ENCODE results near the gene FRMD3. TPM values are rescaled to one million over a fixed set of nuclear protein-coding genes. Genes with fewer than 3 reads are reported as not detected.

Gene FRMD3
- total RNA-seq, 1 experiment from 2014 or later = 3.9 TPM

GRCh38 chr9:83299094-83299493 lies 239.1 kb downstream of the FRMD3 start:
- peaks cover 4% of the 10 kb centered on the region; the same call in 1 of the 2 replicates for H3K36me3 ChIP-seq (ENCODE audit: low read depth, low read length)
- H3K4me2 ChIP-seq (ENCODE audit: low read length) = peak overlapping the region; percentile 86
- H3K9me3 ChIP-seq (ENCODE audit: low read length) = no peaks in the 10 kb centered on the region
- H3K4me1 ChIP-seq (ENCODE audit: insufficient read depth, low read length) = peaks cover 20% of the 10 kb centered on the region
- peak; percentile 79 for ATAC-seq
- DNase-seq = peak; percentile 54
- H3K9me2 ChIP-seq (replicated peaks; ENCODE audit: low read length) = no peaks in the 10 kb centered on the region
- H3K27ac ChIP-seq (ENCODE audit: low read length) = peak overlapping the region; percentile 89
- H3K4me3 ChIP-seq (ENCODE audit: low read length) = peak overlapping the region; percentile 61
- H3K9ac ChIP-seq (ENCODE audit: low read length) = peak overlapping the region; percentile 39
- intact Hi-C loops (cut with micrococcal nuclease) = loop anchor here (1.0 to 2.0 kb wide), 2 partner anchors 18 to 80 kb away; no protein-coding TSS in a partner anchor
- no peak for TF ChIP-seq CTCF (conservative IDR thresholded peaks at IDR 0.05; ENCODE audit: low read depth, low read length)
- no peak for TF ChIP-seq EZH2 (IDR thresholded peaks at IDR 0.05; ENCODE audit: low read length, unreplicated experiment)
- no peak for TF ChIP-seq EZH2phosphoT487 (IDR thresholded peaks at IDR 0.05; ENCODE audit: borderline replicate concordance, low read length)
- H2AFZ ChIP-seq (ENCODE audit: low read length) = no peak overlapping the region
- POLR2A ChIA-PET (ENCODE audit: unreplicated experiment) = no interaction called here
- CTCF ChIA-PET = no interaction called here
- H3F3A ChIP-seq (ENCODE audit: low read length, unreplicated experiment) = no peaks in the 10 kb centered on the region
- BruUV-seq (replicated peaks) = no TSS peak
- H3K27me3 ChIP-seq (ENCODE audit: low read length) = no peaks in the 10 kb centered on the region
- H4K20me1 ChIP-seq (ENCODE audit: low read length) = no peaks in the 10 kb centered on the region
- no peaks in the 10 kb centered on the region for H3K79me2 ChIP-seq (ENCODE audit: low read length)

- Histone ChIP-seq H3K36me3 (ENCODE audit: low read depth, low read length) (peaks cover 4% of the 10 kb centered on the region; the same call in 1 of the 2 replicates), H3K9me3 (ENCODE audit: low read length) (no peaks in the 10 kb centered on the region), H3K9ac (ENCODE audit: low read length) (no peak overlapping the region), H4K20me1 (ENCODE audit: low read length) (no peaks in the 10 kb centered on the region), H2AFZ (ENCODE audit: low read length) (no peak overlapping the region), H3K27me3 (ENCODE audit: low read length) (no peaks in the 10 kb centered on the region), H3K4me3 (ENCODE audit: low read length) (no peak overlapping the region), H3K4me2 (ENCODE audit: low read length) (no peak overlapping the region), H3K4me1 (ENCODE audit: insufficient read depth, low read length) (peaks cover 20% of the 10 kb centered on the region), H3K79me2 (ENCODE audit: low read length) (no peaks in the 10 kb centered on the region), H3K27ac (ENCODE audit: low read length) (no peak overlapping the region), H3K9me2 (replicated peaks; ENCODE audit: low read length) (no peaks in the 10 kb centered on the region), H3F3A (ENCODE audit: low read length, unreplicated experiment) (no peaks in the 10 kb centered on the region)
- ChIA-PET CTCF (no interaction called here), POLR2A (ENCODE audit: unreplicated experiment) (no interaction called here)
- intact Hi-C loops (cut with micrococcal nuclease) = no loop called here
- no peak for ATAC-seq
- BruUV-seq (replicated peaks) = no TSS peak
- no peak for DNase-seq
- TF ChIP-seq EZH2phosphoT487 (IDR thresholded peaks at IDR 0.05; ENCODE audit: borderline replicate concordance, low read length) (no peak), CTCF (conservative IDR thresholded peaks at IDR 0.05; ENCODE audit: low read depth, low read length) (no peak), EZH2 (IDR thresholded peaks at IDR 0.05; ENCODE audit: low read length, unreplicated experiment) (no peak)
These were observed 242.1 kb downstream of the FRMD3 start for GRCh38 chr9:83296123-83296522.

GRCh38 chr9:83294816-83295215 lies 243.4 kb downstream of the FRMD3 start:
- H4K20me1 ChIP-seq (ENCODE audit: low read length) = no peaks in the 10 kb centered on the region
- no peak for TF ChIP-seq EZH2 (IDR thresholded peaks at IDR 0.05; ENCODE audit: low read length, unreplicated experiment)
- no peak for TF ChIP-seq CTCF (conservative IDR thresholded peaks at IDR 0.05; ENCODE audit: low read depth, low read length)
- no peak for TF ChIP-seq EZH2phosphoT487 (IDR thresholded peaks at IDR 0.05; ENCODE audit: borderline replicate concordance, low read length)
- no peaks in the 10 kb centered on the region for H3F3A ChIP-seq (ENCODE audit: low read length, unreplicated experiment)
- peaks cover 16% of the 10 kb centered on the region for H3K4me1 ChIP-seq (ENCODE audit: insufficient read depth, low read length)
- BruUV-seq (replicated peaks) = no TSS peak
- ATAC-seq (no peak), DNase-seq (no peak)
- H2AFZ ChIP-seq (ENCODE audit: low read length) = no peak overlapping the region
- H3K27me3 ChIP-seq (ENCODE audit: low read length) = no peaks in the 10 kb centered on the region
- H3K9ac ChIP-seq (ENCODE audit: low read length) = no peak overlapping the region
- H3K79me2 ChIP-seq (ENCODE audit: low read length) = no peaks in the 10 kb centered on the region
- H3K27ac ChIP-seq (ENCODE audit: low read length) = no peak overlapping the region
- H3K4me3 ChIP-seq (ENCODE audit: low read length) = no peak overlapping the region
- H3K9me2 ChIP-seq (replicated peaks; ENCODE audit: low read length) = no peaks in the 10 kb centered on the region
- H3K36me3 ChIP-seq (ENCODE audit: low read depth, low read length) = peaks cover 4% of the 10 kb centered on the region; the same call in 1 of the 2 replicates
- intact Hi-C loops (cut with micrococcal nuclease) = no loop called here
- ChIA-PET CTCF (no interaction called here), POLR2A (ENCODE audit: unreplicated experiment) (no interaction called here)
- H3K9me3 ChIP-seq (ENCODE audit: low read length) = no peaks in the 10 kb centered on the region
- no peak overlapping the region for H3K4me2 ChIP-seq (ENCODE audit: low read length)
